ENCODE results near the gene SPATS2L. TPM values are rescaled to one million over a fixed set of nuclear protein-coding genes. Genes with fewer than 3 reads are reported as not detected.

Gene SPATS2L
- total RNA-seq, 1 donor from 2014 or later = 65.6 TPM

DNA sequence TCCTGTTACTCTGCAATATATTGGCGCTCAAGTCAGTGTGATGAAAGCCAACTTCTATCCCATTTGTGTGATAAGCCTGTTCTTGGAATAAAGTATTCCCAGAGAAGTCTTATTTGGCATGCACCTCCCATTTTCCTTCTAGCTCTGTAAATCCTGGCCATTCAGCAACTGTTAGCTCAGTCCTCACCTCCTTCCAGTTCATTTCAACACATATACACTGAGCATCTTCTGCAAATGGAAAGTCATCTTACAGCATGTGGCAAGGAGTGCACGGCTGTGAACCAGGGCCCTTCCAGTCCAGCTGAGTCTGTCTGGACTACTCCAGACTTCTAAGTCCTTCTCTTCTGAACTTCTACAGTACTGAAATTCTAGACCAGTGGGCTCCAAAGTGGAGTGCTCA is 53.1 kb downstream of the SPATS2L start:
- Histone ChIP-seq H3K27me3 (no peaks in the 10 kb centered on the region), H3K36me3 (no peaks in the 10 kb centered on the region), H3K4me1 (peaks cover 68% of the 10 kb centered on the region), H3K27ac (no peak overlapping the region), H3K9me3 (no peaks in the 10 kb centered on the region), H3K4me3 (no peak overlapping the region)
- no peak for DNase-seq (ENCODE audit: extremely low spot score in 2 of 2)
- intact Hi-C loops (cut with DNase I) = no loop called here
- TF ChIP-seq POLR2A (IDR thresholded peaks at IDR 0.05) (no peak), POLR2AphosphoS5 (IDR thresholded peaks at IDR 0.05; ENCODE audit: insufficient read depth in 1 of 2, low read depth in 1 of 2) (no peak)
- TF ChIP-seq, protein P1, sequence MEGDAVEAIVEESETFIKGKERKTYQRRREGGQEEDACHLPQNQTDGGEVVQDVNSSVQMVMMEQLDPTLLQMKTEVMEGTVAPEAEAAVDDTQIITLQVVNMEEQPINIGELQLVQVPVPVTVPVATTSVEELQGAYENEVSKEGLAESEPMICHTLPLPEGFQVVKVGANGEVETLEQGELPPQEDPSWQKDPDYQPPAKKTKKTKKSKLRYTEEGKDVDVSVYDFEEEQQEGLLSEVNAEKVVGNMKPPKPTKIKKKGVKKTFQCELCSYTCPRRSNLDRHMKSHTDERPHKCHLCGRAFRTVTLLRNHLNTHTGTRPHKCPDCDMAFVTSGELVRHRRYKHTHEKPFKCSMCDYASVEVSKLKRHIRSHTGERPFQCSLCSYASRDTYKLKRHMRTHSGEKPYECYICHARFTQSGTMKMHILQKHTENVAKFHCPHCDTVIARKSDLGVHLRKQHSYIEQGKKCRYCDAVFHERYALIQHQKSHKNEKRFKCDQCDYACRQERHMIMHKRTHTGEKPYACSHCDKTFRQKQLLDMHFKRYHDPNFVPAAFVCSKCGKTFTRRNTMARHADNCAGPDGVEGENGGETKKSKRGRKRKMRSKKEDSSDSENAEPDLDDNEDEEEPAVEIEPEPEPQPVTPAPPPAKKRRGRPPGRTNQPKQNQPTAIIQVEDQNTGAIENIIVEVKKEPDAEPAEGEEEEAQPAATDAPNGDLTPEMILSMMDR (IDR thresholded peaks at IDR 0.05) = no peak

DNA sequence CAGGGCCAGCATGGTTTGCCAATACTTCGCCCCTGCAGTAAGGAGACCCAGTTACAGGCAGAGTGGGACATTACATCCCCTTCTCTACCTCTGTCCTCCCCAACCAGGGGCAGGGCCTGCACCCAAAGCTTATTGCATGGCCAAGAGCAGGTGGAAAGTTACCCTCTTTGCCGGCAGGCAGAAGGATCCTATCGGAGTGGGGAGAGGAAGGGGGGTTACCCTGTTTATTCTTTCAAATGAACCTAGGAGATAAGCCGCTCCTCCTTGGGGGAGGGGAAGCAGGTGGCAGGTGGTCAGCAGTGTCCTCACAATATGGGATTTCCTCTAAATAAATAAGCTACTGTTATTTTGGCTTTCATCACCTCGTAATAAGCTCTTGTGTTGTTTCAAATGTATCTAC is 53.9 kb downstream of the SPATS2L start:
- H3K36me3 ChIP-seq = no peaks in the 10 kb centered on the region
- no peak for TF ChIP-seq POLR2A (IDR thresholded peaks at IDR 0.05)
- TF ChIP-seq POLR2AphosphoS5 (IDR thresholded peaks at IDR 0.05; ENCODE audit: insufficient read depth in 1 of 2, low read depth in 1 of 2) = no peak
- TF ChIP-seq, protein P1 (IDR thresholded peaks at IDR 0.05) = no peak
- no peak overlapping the region for H3K27ac ChIP-seq
- H3K4me3 ChIP-seq = no peak overlapping the region
- intact Hi-C loops (cut with DNase I) = no loop called here
- H3K9me3 ChIP-seq = no peaks in the 10 kb centered on the region
- no peak for DNase-seq (ENCODE audit: extremely low spot score in 2 of 2)
- H3K4me1 ChIP-seq = peaks cover 66% of the 10 kb centered on the region
- H3K27me3 ChIP-seq = no peaks in the 10 kb centered on the region

DNA sequence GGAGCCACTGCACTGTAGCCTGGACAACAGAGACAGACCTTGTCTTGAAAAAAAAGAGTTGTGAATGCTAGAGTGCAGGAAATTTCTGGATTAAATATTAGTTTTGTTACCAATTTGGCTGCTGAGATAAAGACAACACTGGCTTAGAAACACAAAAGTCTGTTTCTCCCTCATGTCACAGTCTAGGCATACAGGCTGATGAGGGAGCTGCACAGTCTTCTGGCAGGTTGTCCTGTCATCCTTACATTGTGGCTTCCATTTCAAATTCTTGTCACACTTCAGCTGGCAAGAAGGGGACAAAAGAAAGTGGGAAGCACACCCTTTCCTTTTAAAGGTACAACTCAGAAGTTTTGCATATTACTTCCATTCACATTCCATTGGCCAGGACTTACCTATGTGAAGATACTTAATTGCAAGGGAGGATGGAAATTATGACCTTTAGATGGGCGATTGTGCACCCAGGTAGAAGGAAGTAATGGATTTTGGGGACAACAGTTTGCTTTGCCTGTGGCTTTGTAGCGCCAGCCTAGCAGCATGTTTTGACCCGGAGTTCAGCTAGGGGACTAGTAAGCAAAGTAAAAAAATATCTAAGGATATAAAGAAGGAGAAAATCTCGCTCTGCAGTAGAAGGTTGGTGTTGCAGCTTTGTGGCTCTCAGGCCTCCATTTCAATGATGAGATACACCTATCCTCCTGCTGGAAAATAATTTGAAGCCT is 55.9 kb downstream of the SPATS2L start:
- H3K4me3 ChIP-seq = no peak overlapping the region
- no peaks in the 10 kb centered on the region for H3K9me3 ChIP-seq
- DNase-seq (ENCODE audit: extremely low spot score in 2 of 2) = no peak
- H3K4me1 ChIP-seq = peaks cover 65% of the 10 kb centered on the region
- TF ChIP-seq, protein P1 (IDR thresholded peaks at IDR 0.05) = no peak
- H3K27me3 ChIP-seq = no peaks in the 10 kb centered on the region
- intact Hi-C loops (cut with DNase I) = no loop called here
- H3K36me3 ChIP-seq = no peaks in the 10 kb centered on the region
- no peak overlapping the region for H3K27ac ChIP-seq

DNA sequence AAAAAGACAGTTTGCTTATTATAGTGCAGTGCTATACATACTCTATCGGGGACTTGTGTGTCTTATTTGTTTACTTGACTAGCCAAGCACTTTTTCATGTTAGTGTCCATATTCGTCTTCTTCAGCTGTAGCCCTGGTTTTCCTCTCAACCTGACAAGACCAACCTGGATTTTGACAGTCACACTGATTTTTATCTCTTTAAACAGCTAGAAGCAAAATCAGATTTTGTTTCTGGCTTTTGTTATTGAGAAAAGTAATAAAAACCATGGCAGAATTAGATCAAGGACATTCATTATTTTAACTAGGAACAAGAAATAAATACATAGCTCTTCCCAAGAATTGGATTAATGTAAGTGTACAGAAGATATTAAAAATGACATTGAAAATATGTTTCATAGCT is 56.8 kb downstream of the SPATS2L start:
- H3K27ac ChIP-seq = no peak overlapping the region
- intact Hi-C loops (cut with DNase I) = no loop called here
- TF ChIP-seq, protein P1 (IDR thresholded peaks at IDR 0.05) = no peak
- TF ChIP-seq POLR2AphosphoS5 (IDR thresholded peaks at IDR 0.05; ENCODE audit: insufficient read depth in 1 of 2, low read depth in 1 of 2) = no peak
- TF ChIP-seq POLR2A (IDR thresholded peaks at IDR 0.05) = no peak

DNA sequence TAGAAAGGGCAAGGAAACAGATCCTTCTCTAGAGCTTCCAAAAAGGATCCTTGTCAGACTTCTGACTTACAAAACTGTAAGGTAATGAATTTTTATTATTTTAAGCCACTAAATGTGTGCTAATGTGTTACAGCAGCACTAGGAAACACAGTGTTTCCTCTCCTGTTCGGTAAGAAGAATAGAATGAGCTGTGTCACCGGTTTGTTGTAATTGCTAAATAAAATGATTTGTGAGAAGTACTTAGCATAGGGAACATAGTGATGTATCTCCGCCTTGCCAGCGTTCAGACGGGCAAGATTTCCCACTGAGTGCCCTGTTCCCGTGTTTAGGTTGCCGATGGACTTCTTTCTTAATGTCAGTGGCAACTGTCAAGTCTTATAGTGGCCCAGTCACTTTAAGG is 57.6 kb downstream of the SPATS2L start:
- intact Hi-C loops (cut with DNase I) = no loop called here
- Histone ChIP-seq H3K36me3 (no peaks in the 10 kb centered on the region), H3K27me3 (no peaks in the 10 kb centered on the region), H3K27ac (no peak overlapping the region), H3K9me3 (no peaks in the 10 kb centered on the region), H3K4me1 (peaks cover 55% of the 10 kb centered on the region), H3K4me3 (no peak overlapping the region)
- TF ChIP-seq POLR2AphosphoS5 (IDR thresholded peaks at IDR 0.05; ENCODE audit: insufficient read depth in 1 of 2, low read depth in 1 of 2) (no peak), POLR2A (IDR thresholded peaks at IDR 0.05) (no peak)
- TF ChIP-seq, protein P1 (IDR thresholded peaks at IDR 0.05) = no peak
- DNase-seq (ENCODE audit: extremely low spot score in 2 of 2) = no peak

More for the DNA sequence above, 56.8 kb downstream of the SPATS2L start:
- no peak overlapping the region for H3K4me3 ChIP-seq
- H3K27me3 ChIP-seq = no peaks in the 10 kb centered on the region
- H3K4me1 ChIP-seq = peaks cover 59% of the 10 kb centered on the region
- H3K9me3 ChIP-seq = no peaks in the 10 kb centered on the region
- H3K36me3 ChIP-seq = no peaks in the 10 kb centered on the region
- no peak for DNase-seq (ENCODE audit: extremely low spot score in 2 of 2)
